Uterus (tissue), 2 donors: Measurements from ENCODE around the gene ACAP2.

Experiments
- CTCF ChIP-seq, 4 experiments: fragments of 200-600 bp in 2 of 4; fragments of 450-650 bp in 2 of 4; sonication (generic) in 2 of 4; IDR thresholded peaks; one replicate each; pipeline ENCODE4 v1.5.1; 2016 to 2019; ENCODE audit warnings: antibody characterized with exemption in 4 of 4, mild to moderate bottlenecking in 2 of 4, moderate library complexity in 1 of 4
- POLR2A ChIP-seq, 2 donors: fragments of 450-650 bp; IDR thresholded peaks; one replicate each; pipeline ENCODE4 v1.6.1; 2016; ENCODE audit warnings: antibody characterized with exemption in 2 of 2, mild to moderate bottlenecking in 1 of 2, moderate library complexity in 1 of 2

GRCh38 chr3:195423818-195424217 lies 19.0 kb downstream of the ACAP2 start:
- TF ChIP-seq CTCF (IDR thresholded peaks at IDR 0.05) (no peak), POLR2A (IDR thresholded peaks at IDR 0.05) (no peak)
